ENCODE measurements around the gene GUCY1A1.
"Not testable (repeated sequence)": the region's sequence is repeated elsewhere in the genome, so short reads cannot be mapped to it uniquely, and the experiment has no call there.

The GUCY1A1 gene

GRCh38 chr4:155666344-155667221 is at the start of gene GUCY1A1:
Gene GUCY1A1, plus strand, starts transcription at chr4:155666848. Its CDS starts 30,020 bp downstream, at chr4:155696868.
- DNase-seq (ENCODE audit: low read depth in 2 of 2) = no peak

- DNase-seq (ENCODE audit: low read depth in 2 of 2) = no peak
Observed at GRCh38 chr4:155617296-155617695, 49.4 kb upstream of the GUCY1A1 start.

GRCh38 chr4:155618183-155618838 is 48.3 kb upstream of the GUCY1A1 start:
- no peak for DNase-seq (ENCODE audit: low read depth in 2 of 2)

- DNase-seq (ENCODE audit: low read depth in 2 of 2) = no peak
Observed at GRCh38 chr4:155620637-155621036, 46.0 kb upstream of the GUCY1A1 start.

- DNase-seq (ENCODE audit: low read depth in 2 of 2) = no peak
Observed at GRCh38 chr4:155624478-155624877, 42.2 kb upstream of the GUCY1A1 start.

- DNase-seq (ENCODE audit: low read depth in 2 of 2) = no peak
Observed at GRCh38 chr4:155626561-155626960, 40.1 kb upstream of the GUCY1A1 start.

GRCh38 chr4:155629183-155629825 is 37.3 kb upstream of the GUCY1A1 start:
- no peak for DNase-seq (ENCODE audit: low read depth in 2 of 2)

GRCh38 chr4:155629956-155630355 is 36.7 kb upstream of the GUCY1A1 start:
- no peak for DNase-seq (ENCODE audit: low read depth in 2 of 2)

GRCh38 chr4:155632310-155632840 is 34.3 kb upstream of the GUCY1A1 start:
- DNase-seq (ENCODE audit: low read depth in 2 of 2) = no peak

GRCh38 chr4:155638195-155638965 is 28.3 kb upstream of the GUCY1A1 start:
- DNase-seq (ENCODE audit: low read depth in 2 of 2) = no peak

- no peak for DNase-seq (ENCODE audit: low read depth in 2 of 2)
Observed at GRCh38 chr4:155639704-155640523, 26.7 kb upstream of the GUCY1A1 start.

- DNase-seq (ENCODE audit: low read depth in 2 of 2) = no peak
Observed at GRCh38 chr4:155640751-155641150, 25.9 kb upstream of the GUCY1A1 start.

GRCh38 chr4:155643087-155643486 is 23.6 kb upstream of the GUCY1A1 start:
- DNase-seq (ENCODE audit: low read depth in 2 of 2) = no peak

GRCh38 chr4:155646001-155646400 is 20.6 kb upstream of the GUCY1A1 start:
- no peak for DNase-seq (ENCODE audit: low read depth in 2 of 2)

- not testable (repeated sequence) for DNase-seq (ENCODE audit: low read depth in 2 of 2)
Observed at GRCh38 chr4:155650785-155651184, 15.9 kb upstream of the GUCY1A1 start.

GRCh38 chr4:155653052-155653451 is 13.6 kb upstream of the GUCY1A1 start:
- no peak for DNase-seq (ENCODE audit: low read depth in 2 of 2)

- DNase-seq (ENCODE audit: low read depth in 2 of 2) = no peak
Observed at GRCh38 chr4:155656025-155656424, 10.6 kb upstream of the GUCY1A1 start.

- DNase-seq (ENCODE audit: low read depth in 2 of 2) = no peak
Observed at GRCh38 chr4:155657169-155657568, 9.5 kb upstream of the GUCY1A1 start.

- DNase-seq (ENCODE audit: low read depth in 2 of 2) = no peak
Observed at GRCh38 chr4:155657985-155658680, 8.5 kb upstream of the GUCY1A1 start.

GRCh38 chr4:155658681-155659064 is 8.0 kb upstream of the GUCY1A1 start:
- DNase-seq (ENCODE audit: low read depth in 2 of 2) = no peak
